A549 (cell line): ENCODE measurements around the gene ZRANB3. TPM values are rescaled to one million over a fixed set of nuclear protein-coding genes. Genes with fewer than 3 reads are reported as not detected.

Source experiments
- ATAC-seq, 2 experiments: fragments of 200-7000 bp in 1 of 2; fragments of >200 bp in 1 of 2; cut with Nextera tagmentation in 1 of 2; cut with Tn5 transposase in 1 of 2; 3 replicates each; pipeline versions ENCODE4 v1.8.0 to v1.9.1; 2018 to 2020; ENCODE audit warnings: mild to moderate bottlenecking in 1 of 2, moderate library complexity in 1 of 2
- CTCF ChIA-PET: fragments of 300-600 bp; sonication (Branson Sonifier 250); formaldehyde crosslinking; extraction: SDS; loops from one replicate; lab custom pipeline; 2021; ENCODE audit warnings: antibody characterized with exemption, inconsistent platforms; lab: Yijun Ruan, JAX
- POLR2A ChIA-PET: fragments of 350-600 bp; formaldehyde crosslinking; extraction: SDS; loops from one replicate; lab custom pipeline; 2021; ENCODE audit warnings: antibody characterized with exemption, inconsistent platforms; lab: Yijun Ruan, JAX
- DNase-seq, 2 experiments: peaks; one replicate each; pipeline versions ENCODE4 v3.0.0 to v3.0.0-alpha.2; 2011 to 2016; ENCODE audit warnings: low read depth in 1 of 2, low spot score in 1 of 2
- FAIRE-seq: peaks from 2 replicates; lab custom pipeline; 2011; peaks lifted over from hg19 to GRCh38; lab: Jason Lieb, UNC
- H3K27ac ChIP-seq, 2 experiments: fragments of >200 bp; sonication (Bioruptor Twin); formaldehyde crosslinking; 3 replicates each; pipeline ENCODE4 v1.5.1; 2016 to 2017
- H3K4me1 ChIP-seq: fragments of >200 bp; sonication (Bioruptor Twin); formaldehyde crosslinking; 3 replicates; pipeline ENCODE4 v1.6.1; 2016
- H3K4me2 ChIP-seq: fragments of >200 bp; sonication (Bioruptor Twin); formaldehyde crosslinking; 3 replicates; pipeline ENCODE4 v1.6.1; 2016
- H3K4me3 ChIP-seq: fragments of >200 bp; sonication (Bioruptor Twin); formaldehyde crosslinking; 3 replicates; pipeline ENCODE4 v1.5.1; 2016
- H3K9me3 ChIP-seq: fragments of >200 bp; sonication (Bioruptor Twin); formaldehyde crosslinking; 3 replicates; pipeline ENCODE4 v1.6.1; 2016
- BCL3 ChIP-seq: fragments of >200 bp; sonication (Bioruptor Twin); formaldehyde crosslinking; IDR thresholded peaks from 3 replicates; pipeline ENCODE4 v1.6.1; 2016
- CBX2 ChIP-seq: fragments of 200-600 bp; sonication (generic); IDR thresholded peaks from 2 replicates; pipeline ENCODE4 v1.6.1; 2016; ENCODE audit warnings: low read depth, mild to moderate bottlenecking, borderline replicate concordance
- CBX8 ChIP-seq: fragments of 200-600 bp; sonication (generic); IDR thresholded peaks from 2 replicates; pipeline ENCODE4 v1.6.1; 2016
- CEBPB ChIP-seq, 2 experiments: fragments of >200 bp in 1 of 2; sonication (Bioruptor Twin) in 1 of 2; formaldehyde crosslinking in 1 of 2; IDR thresholded peaks; 2 replicates each; pipeline ENCODE4 v1.6.1; 2012 to 2016
- CHD4 ChIP-seq: fragments of 200-600 bp; sonication (generic); IDR thresholded peaks from 2 replicates; pipeline ENCODE4 v1.6.1; 2016; ENCODE audit warnings: antibody characterized with exemption, mild to moderate bottlenecking, borderline replicate concordance
- CTCF ChIP-seq: fragments of >200 bp; sonication (Bioruptor Twin); formaldehyde crosslinking; IDR thresholded peaks from 3 replicates; pipeline ENCODE4 v1.5.1; 2016
- E2F6 ChIP-seq: IDR thresholded peaks from 2 replicates; pipeline ENCODE4 v1.6.1; 2012; ENCODE audit warnings: low read depth, borderline replicate concordance
- EP300 ChIP-seq, 2 experiments: fragments of >200 bp; sonication (Bioruptor Twin); formaldehyde crosslinking; IDR thresholded peaks; 2 replicates in 1 of 2; 3 replicates in 1 of 2; pipeline ENCODE4 v1.6.1; 2016 to 2017
- ESRRA ChIP-seq: fragments of 150-350 bp; IDR thresholded peaks from 2 replicates; pipeline ENCODE4 v1.6.1; 2014; ENCODE audit warnings: mild to moderate bottlenecking, low read length, borderline replicate concordance
- FOSB ChIP-seq: fragments of 250-450 bp; sonication (Bioruptor Pico); IDR thresholded peaks from 2 replicates; pipeline ENCODE4 v1.5.0; 2020; ENCODE audit warnings: mild to moderate bottlenecking, moderate library complexity
- FOSL2 ChIP-seq, 2 experiments: fragments of 450-650 bp in 1 of 2; fragments of >200 bp in 1 of 2; sonication (Bioruptor Twin) in 1 of 2; formaldehyde crosslinking; IDR thresholded peaks; 2 replicates each; pipeline versions ENCODE4 v1.5.0 to v1.6.1; 2016 to 2020; ENCODE audit warnings: mild to moderate bottlenecking in 1 of 2, moderate library complexity in 1 of 2
- FOXS1 ChIP-seq: fragments of 250-450 bp; sonication (Bioruptor Pico); IDR thresholded peaks from 2 replicates; pipeline ENCODE4 v1.5.0; 2020; ENCODE audit warnings: mild to moderate bottlenecking, moderate library complexity
- HES2 ChIP-seq: fragments of >200 bp; sonication (Bioruptor Twin); formaldehyde crosslinking; IDR thresholded peaks from 2 replicates; pipeline ENCODE4 v1.6.1; 2016
- HEYL ChIP-seq: fragments of 250-450 bp; sonication (Bioruptor Pico); IDR thresholded peaks from 2 replicates; pipeline ENCODE4 v1.8.0; 2021; ENCODE audit warnings: mild to moderate bottlenecking, moderate library complexity
- JUNB ChIP-seq: fragments of >200 bp; sonication (Bioruptor Twin); formaldehyde crosslinking; IDR thresholded peaks from 2 replicates; pipeline ENCODE4 v1.6.1; 2016
- KDM1A ChIP-seq: fragments of 200-600 bp; sonication (generic); IDR thresholded peaks from 2 replicates; pipeline ENCODE4 v1.6.1; 2016; ENCODE audit warnings: low read depth, mild to moderate bottlenecking
- KDM5A ChIP-seq: fragments of 200-600 bp; sonication (generic); IDR thresholded peaks from 2 replicates; pipeline ENCODE4 v1.6.1; 2016; ENCODE audit warnings: antibody characterized with exemption, mild to moderate bottlenecking
- MAX ChIP-seq: IDR thresholded peaks from 2 replicates; pipeline ENCODE4 v1.6.1; 2012
- PBX3 ChIP-seq: IDR thresholded peaks from 2 replicates; pipeline ENCODE4 v1.6.1; 2012
- PHF8 ChIP-seq: fragments of 200-600 bp; sonication (generic); IDR thresholded peaks from 2 replicates; pipeline ENCODE4 v1.6.1; 2016; ENCODE audit warnings: low read depth, mild to moderate bottlenecking, antibody characterized with exemption, moderate library complexity, borderline replicate concordance
- POLR2A ChIP-seq: IDR thresholded peaks from 2 replicates; pipeline ENCODE4 v1.6.1; 2012; ENCODE audit warnings: mild to moderate bottlenecking, low read length
- POLR2AphosphoS2 ChIP-seq: conservative IDR thresholded peaks from 2 replicates; pipeline ENCODE4 v1.6.1; 2012; ENCODE audit warnings: low read length, improper control_type of control experiment, inconsistent platforms
- RAD21 ChIP-seq, 2 experiments: fragments of >200 bp in 1 of 2; sonication (Bioruptor Twin) in 1 of 2; formaldehyde crosslinking in 1 of 2; IDR thresholded peaks in 1 of 2; conservative IDR thresholded peaks in 1 of 2; 2 replicates in 1 of 2; 3 replicates in 1 of 2; pipeline ENCODE4 v1.6.1; 2012 to 2018; ENCODE audit warnings: inconsistent platforms in 1 of 2
- RFX5 ChIP-seq: fragments of 450-650 bp; IDR thresholded peaks from 2 replicates; pipeline ENCODE4 v1.7.1; 2014; ENCODE audit warnings: antibody characterized with exemption, mild to moderate bottlenecking, moderate library complexity
- RNF2 ChIP-seq: fragments of 200-600 bp; sonication (generic); IDR thresholded peaks from 2 replicates; pipeline ENCODE4 v1.6.1; 2016; ENCODE audit warnings: low read depth, mild to moderate bottlenecking, antibody characterized with exemption, moderate library complexity, borderline replicate concordance
- SMC3 ChIP-seq: fragments of >200 bp; sonication (Bioruptor Twin); formaldehyde crosslinking; IDR thresholded peaks from 3 replicates; pipeline ENCODE4 v1.6.1; 2018; ENCODE audit warnings: inconsistent platforms
- TP53 ChIP-seq: fragments of 250-450 bp; sonication (Bioruptor Pico); IDR thresholded peaks from 2 replicates; pipeline ENCODE4 v1.5.0; 2021; ENCODE audit warnings: mild to moderate bottlenecking, moderate library complexity
- ZC3H11A ChIP-seq: fragments of 450-650 bp; IDR thresholded peaks from 2 replicates; pipeline ENCODE4 v1.6.1; 2014; ENCODE audit warnings: antibody characterized with exemption, mild to moderate bottlenecking
- ZFP36 ChIP-seq: fragments of 450-650 bp; IDR thresholded peaks from 2 replicates; pipeline ENCODE4 v1.6.1; 2014; ENCODE audit warnings: borderline replicate concordance; ENCODE audit not compliant: partially characterized antibody
- ZNF302 ChIP-seq: fragments of 250-450 bp; sonication (Bioruptor Pico); IDR thresholded peaks from 2 replicates; pipeline ENCODE4 v1.9.0; 2021; ENCODE audit warnings: inconsistent platforms, mild to moderate bottlenecking, moderate library complexity
- WGBS: methylation state at CpG from one replicate; pipeline ENCODE4 v1.1.6; 2017; ENCODE audit errors: missing lambda C conversion rate; 5-methylcytosine and 5-hydroxymethylcytosine counted together
- polyA plus RNA-seq, 4 experiments: library from polyadenylated mRNA; depleted of rRNA in 3 of 4; stranded (reverse); fragments of >200 nt; fragmentation: RNase III in 1 of 4; extraction: RNeasy Plus Mini Kit Qiagen cat#74134 plus additional on column Dnase treatment in 1 of 4; gene quantifications; 2 replicates in 3 of 4; 3 replicates in 1 of 4; pipeline ENCODE4 v1.2.3, GENCODE V29; 2011 to 2017

ZRANB3 gene
- polyA plus RNA-seq, 2 of the 4 experiments (the other 2 are of a cell fraction) = 6.2 to 12.4 TPM

- peak; percentile 60 to 86; a peak in 5 of 6 replicates for ATAC-seq
- Histone ChIP-seq H3K27ac (no peak overlapping the region), H3K4me3 (no peak overlapping the region), H3K9me3 (no peaks in the 10 kb centered on the region), H3K4me1 (no peaks in the 10 kb centered on the region), H3K4me2 (no peak overlapping the region)
- peak in 1 of 2 experiments; percentile 35 for DNase-seq
- FAIRE-seq = no peak
- 86% methylated on average over 11 of the region's 11 CpGs for WGBS
- TF ChIP-seq ZFP36 = no peak
- TF ChIP-seq PHF8 = no peak
- TF ChIP-seq E2F6 = no peak
- no peak for TF ChIP-seq HES2
- TF ChIP-seq POLR2AphosphoS2 = no peak
- no peak for TF ChIP-seq KDM5A
- no peak for TF ChIP-seq CHD4
- no peak for TF ChIP-seq ESRRA
- TF ChIP-seq RNF2 = no peak
- TF ChIP-seq MAX = no peak
- no peak for TF ChIP-seq EP300 (IDR thresholded peaks at IDR 0.05)
- no peak for TF ChIP-seq CBX2
- no peak for TF ChIP-seq KDM1A
- no peak for TF ChIP-seq SMC3
- TF ChIP-seq POLR2A = no peak
- TF ChIP-seq JUNB = no peak
- no peak for TF ChIP-seq FOSL2 (IDR thresholded peaks at IDR 0.05)
- TF ChIP-seq FOSL2 (CRISPR knock-in tag; IDR thresholded peaks at IDR 0.05) = no peak
- ChIA-PET POLR2A (no interaction called here), CTCF (interaction anchor here (1.9 kb wide), 1 partner anchor 164 kb away, joined by 5 read pairs; no protein-coding TSS in a partner anchor)
Measured at GRCh38 chr2:135168204-135168856, 362.7 kb downstream of the ZRANB3 start.

GRCh38 chr2:135167273-135167672 is 363.7 kb downstream of the ZRANB3 start:
- FAIRE-seq = no peak
- Histone ChIP-seq H3K9me3 (no peaks in the 10 kb centered on the region), H3K27ac (no peak overlapping the region), H3K4me1 (no peaks in the 10 kb centered on the region), H3K4me2 (no peak overlapping the region), H3K4me3 (no peak overlapping the region)
- DNase-seq = no peak
- 85% methylated on average over 1 of the region's 1 CpG for WGBS
- ChIA-PET CTCF (no interaction called here), POLR2A (no interaction called here)
- ATAC-seq = no peak
- TF ChIP-seq PBX3 = no peak
- no peak for TF ChIP-seq FOSB (CRISPR knock-in tag)
- TF ChIP-seq BCL3 = no peak
- TF ChIP-seq ESRRA = no peak
- TF ChIP-seq ZNF302 (CRISPR knock-in tag) = no peak
- TF ChIP-seq CBX8 = no peak
- TF ChIP-seq CTCF = no peak
- no peak for TF ChIP-seq TP53 (CRISPR knock-in tag)
- no peak for TF ChIP-seq FOXS1 (CRISPR knock-in tag)
- TF ChIP-seq E2F6 = no peak
- no peak for TF ChIP-seq CEBPB (IDR thresholded peaks at IDR 0.05)
- no peak for TF ChIP-seq POLR2AphosphoS2
- TF ChIP-seq RAD21 (conservative IDR thresholded peaks at IDR 0.05 in 1 of 2, IDR thresholded peaks at IDR 0.05 in 1 of 2) = no peak
- no peak for TF ChIP-seq RFX5
- TF ChIP-seq CBX2 = no peak
- TF ChIP-seq HEYL (CRISPR knock-in tag) = no peak
- TF ChIP-seq ZC3H11A = no peak
